AG08395 (cell line): ENCODE data around the gene LYSMD4.
A peak's percentile ranks its signal among the peaks of the same experiment; 100 is the strongest.
"Not testable (repeated sequence)": the region's sequence is repeated elsewhere in the genome, so short reads cannot be mapped to it uniquely, and the experiment has no call there.

Source experiments
- DNase-seq: peaks from one replicate; pipeline ENCODE4 v3.0.0; 2012; ENCODE audit warnings: mixed read lengths, low spot score

Gene LYSMD4

GRCh38 chr15:99733268-99734039 is at the start of gene LYSMD4:
TSS of gene LYSMD4 (minus strand) at chr15:99733437. CDS start at chr15:99731999, 1,438 bp downstream.
- peak; percentile 100 for DNase-seq

- DNase-seq: not testable (repeated sequence)
Measured at GRCh38 chr15:99782029-99782428, 48.8 kb upstream of the LYSMD4 start.

- no peak for DNase-seq
Measured at GRCh38 chr15:99777144-99777543, 43.9 kb upstream of the LYSMD4 start.

- DNase-seq: no peak
Measured at GRCh38 chr15:99764522-99764921, 31.3 kb upstream of the LYSMD4 start.

- DNase-seq: no peak
Measured at GRCh38 chr15:99763827-99764226, 30.6 kb upstream of the LYSMD4 start.

GRCh38 chr15:99762288-99762687 is 29.1 kb upstream of the LYSMD4 start:
- no peak for DNase-seq

GRCh38 chr15:99755692-99756409 is 22.6 kb upstream of the LYSMD4 start:
- DNase-seq: peak; percentile 87

GRCh38 chr15:99753066-99753465 is 19.8 kb upstream of the LYSMD4 start:
- DNase-seq: no peak

GRCh38 chr15:99752556-99752955 is 19.3 kb upstream of the LYSMD4 start:
- DNase-seq: no peak

- not testable (repeated sequence) for DNase-seq
Measured at GRCh38 chr15:99750326-99750725, 17.1 kb upstream of the LYSMD4 start.

GRCh38 chr15:99749386-99749785 is 16.1 kb upstream of the LYSMD4 start:
- DNase-seq: no peak

GRCh38 chr15:99745370-99746086 is 12.3 kb upstream of the LYSMD4 start:
- no peak for DNase-seq

- no peak for DNase-seq
Measured at GRCh38 chr15:99744142-99744541, 10.9 kb upstream of the LYSMD4 start.

GRCh38 chr15:99741835-99742234 is 8.6 kb upstream of the LYSMD4 start:
- no peak for DNase-seq

GRCh38 chr15:99738021-99738847 is 5.0 kb upstream of the LYSMD4 start:
- no peak for DNase-seq

- DNase-seq: no peak
Measured at GRCh38 chr15:99736702-99737101, 3.5 kb upstream of the LYSMD4 start.

- DNase-seq: no peak
Measured at GRCh38 chr15:99735868-99736267, 2.6 kb upstream of the LYSMD4 start.

GRCh38 chr15:99734575-99734974 is 1.3 kb upstream of the LYSMD4 start:
- DNase-seq: no peak

GRCh38 chr15:99734040-99734291 is 729 bp upstream of the LYSMD4 start:
- DNase-seq: not testable (repeated sequence)

- no peak for DNase-seq
Measured at GRCh38 chr15:99732751-99733267, 428 bp downstream of the LYSMD4 start.

- peak; percentile 14 for DNase-seq
Measured at GRCh38 chr15:99732124-99732750, 1.0 kb downstream of the LYSMD4 start.
